ENCODE results near the gene TRAPPC14. TPM values are rescaled to one million over a fixed set of nuclear protein-coding genes. Genes with fewer than 3 reads are reported as not detected.

TRAPPC14 gene
- total RNA-seq, 6 experiments from 2014 or later, result 8.2 to 14.6 (median 10.3) TPM

GRCh38 chr7:100124301-100125230 lies 34.0 kb downstream of the TRAPPC14 start:
- Histone ChIP-seq H3K36me3 (no peaks in the 10 kb centered on the region), H3K27ac (no peak overlapping the region), H3K4me3 (no peak overlapping the region), H3K4me1 (peaks cover 0 to 28% (median 0%) of the 10 kb centered on the region in 4 donors), H3K27me3 (no peaks in the 10 kb centered on the region), H3K9me3 (no peaks in the 10 kb centered on the region)
- no peak for ATAC-seq
- TF ChIP-seq CTCF (IDR thresholded peaks at IDR 0.05), result no peak
- TF ChIP-seq POLR2A (IDR thresholded peaks at IDR 0.05), result no peak
- DNase-seq, result no peak
- intact Hi-C loops (cut with DNase I), result no loop called here
- WGBS (ENCODE audit: insufficient coverage, low coverage, low lambda C conversion rate, missing lambda C conversion rate), result 63% methylated on average over 2 of the region's 4 CpGs

GRCh38 chr7:100122568-100122967 lies 36.0 kb downstream of the TRAPPC14 start:
- no peak overlapping the region for H3K4me3 ChIP-seq
- H3K9me3 ChIP-seq, result no peaks in the 10 kb centered on the region
- ATAC-seq (no peak), DNase-seq (no peak)
- H3K36me3 ChIP-seq, result no peaks in the 10 kb centered on the region
- H3K27me3 ChIP-seq, result no peaks in the 10 kb centered on the region
- WGBS (ENCODE audit: insufficient coverage, low coverage, low lambda C conversion rate, missing lambda C conversion rate), result 100% methylated on average over 1 of the region's 1 CpG
- TF ChIP-seq POLR2A (IDR thresholded peaks at IDR 0.05) (no peak), CTCF (IDR thresholded peaks at IDR 0.05) (no peak)
- intact Hi-C loops (cut with DNase I), result no loop called here
- H3K27ac ChIP-seq, result no peak overlapping the region
- peaks cover 0 to 29% (median 2%) of the 10 kb centered on the region in 4 donors for H3K4me1 ChIP-seq

GRCh38 chr7:100122067-100122466 lies 36.5 kb downstream of the TRAPPC14 start:
- Histone ChIP-seq H3K9me3 (no peaks in the 10 kb centered on the region), H3K4me3 (no peak overlapping the region), H3K27ac (no peak overlapping the region), H3K36me3 (no peaks in the 10 kb centered on the region), H3K27me3 (no peaks in the 10 kb centered on the region), H3K4me1 (peaks cover 0 to 29% (median 2%) of the 10 kb centered on the region in 4 donors)
- DNase-seq, result no peak
- ATAC-seq, result no peak
- intact Hi-C loops (cut with DNase I), result no loop called here
- WGBS (ENCODE audit: insufficient coverage, low coverage, low lambda C conversion rate, missing lambda C conversion rate), result 65% methylated on average over 9 of the region's 13 CpGs
- TF ChIP-seq CTCF (IDR thresholded peaks at IDR 0.05) (no peak), POLR2A (IDR thresholded peaks at IDR 0.05) (no peak)

GRCh38 chr7:100120733-100121036 lies 37.8 kb downstream of the TRAPPC14 start:
- H3K9me3 ChIP-seq, result no peaks in the 10 kb centered on the region
- WGBS (ENCODE audit: insufficient coverage, low coverage, low lambda C conversion rate, missing lambda C conversion rate), result 25% methylated on average over 1 of the region's 1 CpG
- H3K4me1 ChIP-seq, result peaks cover 0 to 22% (median 2%) of the 10 kb centered on the region in 4 donors
- no peaks in the 10 kb centered on the region for H3K36me3 ChIP-seq
- H3K27me3 ChIP-seq, result no peaks in the 10 kb centered on the region
- peak overlapping the region in 1 of 3 donors; percentile 86 for H3K4me3 ChIP-seq
- intact Hi-C loops (cut with DNase I), result no loop called here
- ATAC-seq (no peak), DNase-seq (no peak)
- TF ChIP-seq POLR2A (IDR thresholded peaks at IDR 0.05), result no peak
- TF ChIP-seq CTCF (IDR thresholded peaks at IDR 0.05), result no peak
- no peak overlapping the region for H3K27ac ChIP-seq
